ENCODE measurements around the gene CA12. TPM values are rescaled to one million over a fixed set of nuclear protein-coding genes. Genes with fewer than 3 reads are reported as not detected.

The CA12 gene
- total RNA-seq, 2 experiments from 2014 or later = not detected

DNA sequence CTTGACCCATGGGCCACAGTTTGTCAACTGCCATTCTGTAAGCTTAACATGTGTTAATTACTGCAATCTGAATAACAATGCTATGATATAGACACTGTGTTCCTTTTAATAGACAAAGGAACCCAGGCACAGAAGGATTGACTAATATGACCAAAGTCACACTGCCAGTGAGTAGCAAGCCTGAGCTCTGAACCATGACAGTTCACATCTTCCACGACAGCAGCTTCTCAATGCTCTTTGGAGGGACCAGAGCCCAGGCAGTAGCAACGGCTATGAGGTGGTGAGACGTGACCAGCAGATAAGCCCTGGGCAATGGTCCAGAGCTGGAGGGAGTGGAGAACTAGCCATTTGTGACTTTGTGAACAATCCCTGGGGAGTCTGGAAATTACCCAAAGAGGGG lies 19.4 kb downstream of the CA12 start:
- Histone ChIP-seq H3K4me3 (ENCODE audit: low read length) (no peak overlapping the region), H3K36me3 (ENCODE audit: insufficient read depth, low read length) (no peaks in the 10 kb centered on the region), H3K27ac (ENCODE audit: low read depth in 1 of 2, low read length in 2 of 2) (no peak overlapping the region), H3K4me1 (ENCODE audit: insufficient read depth, low read length) (no peaks in the 10 kb centered on the region), H3K27me3 (ENCODE audit: control insufficient read depth in 1 of 2, insufficient read depth in 2 of 2, low read length in 2 of 2) (no peaks in the 10 kb centered on the region), H3K9me3 (ENCODE audit: control insufficient read depth in 1 of 2, insufficient read depth in 1 of 2, low read length in 2 of 2) (no peaks in the 10 kb centered on the region)
- H3K4me3 Mint-ChIP-seq = no peak overlapping the region
- H3K27me3 Mint-ChIP-seq = peaks cover 9% of the 10 kb centered on the region
- intact Hi-C loops (cut with DNase I, micrococcal nuclease) = no loop called here
- H3K9me3 Mint-ChIP-seq = no peaks in the 10 kb centered on the region
- H3K27ac Mint-ChIP-seq = no peak overlapping the region
- POLR2A ChIA-PET = no interaction called here
- no peaks in the 10 kb centered on the region for H3K36me3 Mint-ChIP-seq (ENCODE audit: low read depth)
- H3K4me1 Mint-ChIP-seq (ENCODE audit: low read depth) = no peaks in the 10 kb centered on the region
- no peak for DNase-seq
- CTCF ChIA-PET = no interaction called here
- TF ChIP-seq, protein P1, sequence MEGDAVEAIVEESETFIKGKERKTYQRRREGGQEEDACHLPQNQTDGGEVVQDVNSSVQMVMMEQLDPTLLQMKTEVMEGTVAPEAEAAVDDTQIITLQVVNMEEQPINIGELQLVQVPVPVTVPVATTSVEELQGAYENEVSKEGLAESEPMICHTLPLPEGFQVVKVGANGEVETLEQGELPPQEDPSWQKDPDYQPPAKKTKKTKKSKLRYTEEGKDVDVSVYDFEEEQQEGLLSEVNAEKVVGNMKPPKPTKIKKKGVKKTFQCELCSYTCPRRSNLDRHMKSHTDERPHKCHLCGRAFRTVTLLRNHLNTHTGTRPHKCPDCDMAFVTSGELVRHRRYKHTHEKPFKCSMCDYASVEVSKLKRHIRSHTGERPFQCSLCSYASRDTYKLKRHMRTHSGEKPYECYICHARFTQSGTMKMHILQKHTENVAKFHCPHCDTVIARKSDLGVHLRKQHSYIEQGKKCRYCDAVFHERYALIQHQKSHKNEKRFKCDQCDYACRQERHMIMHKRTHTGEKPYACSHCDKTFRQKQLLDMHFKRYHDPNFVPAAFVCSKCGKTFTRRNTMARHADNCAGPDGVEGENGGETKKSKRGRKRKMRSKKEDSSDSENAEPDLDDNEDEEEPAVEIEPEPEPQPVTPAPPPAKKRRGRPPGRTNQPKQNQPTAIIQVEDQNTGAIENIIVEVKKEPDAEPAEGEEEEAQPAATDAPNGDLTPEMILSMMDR (IDR thresholded peaks at IDR 0.05) = no peak
- no peak for ATAC-seq (ENCODE audit: poor library complexity)

DNA sequence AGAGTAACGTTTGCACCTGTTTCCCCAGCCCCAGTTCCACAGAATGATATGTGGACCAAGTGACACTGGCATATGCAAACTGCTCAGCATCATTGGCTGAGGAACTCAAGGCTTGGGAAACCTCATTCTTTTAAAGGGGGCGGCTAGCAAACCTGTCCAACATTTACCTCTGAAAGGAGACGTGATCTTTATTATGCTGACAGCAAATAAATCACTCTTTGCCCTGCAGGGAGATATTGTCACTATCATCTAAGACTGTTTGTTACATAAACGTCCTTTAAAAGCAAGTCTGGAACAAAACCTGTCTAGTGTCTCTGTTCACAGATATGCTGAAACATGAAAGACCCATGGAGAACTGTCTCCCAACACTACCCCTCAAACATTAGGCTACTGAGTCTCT lies 21.5 kb downstream of the CA12 start:
- no peak overlapping the region for H3K4me3 ChIP-seq (ENCODE audit: low read length)
- no peak overlapping the region for H3K27ac ChIP-seq (ENCODE audit: low read depth in 1 of 2, low read length in 2 of 2)
- Mint-ChIP-seq H3K27ac (no peak overlapping the region), H3K4me3 (no peak overlapping the region), H3K36me3 (ENCODE audit: low read depth) (no peaks in the 10 kb centered on the region), H3K4me1 (ENCODE audit: low read depth) (no peaks in the 10 kb centered on the region), H3K27me3 (peaks cover 4% of the 10 kb centered on the region), H3K9me3 (no peaks in the 10 kb centered on the region)
- no peaks in the 10 kb centered on the region for H3K9me3 ChIP-seq (ENCODE audit: control insufficient read depth in 1 of 2, insufficient read depth in 1 of 2, low read length in 2 of 2)
- DNase-seq = no peak
- no peaks in the 10 kb centered on the region for H3K27me3 ChIP-seq (ENCODE audit: control insufficient read depth in 1 of 2, insufficient read depth in 2 of 2, low read length in 2 of 2)
- ChIA-PET POLR2A (no interaction called here), CTCF (no interaction called here)
- no peaks in the 10 kb centered on the region for H3K36me3 ChIP-seq (ENCODE audit: insufficient read depth, low read length)
- ATAC-seq (ENCODE audit: poor library complexity) = no peak
- TF ChIP-seq, protein P1 (IDR thresholded peaks at IDR 0.05) = no peak
- intact Hi-C loops (cut with DNase I, micrococcal nuclease) = no loop called here
- H3K4me1 ChIP-seq (ENCODE audit: insufficient read depth, low read length) = no peaks in the 10 kb centered on the region

DNA sequence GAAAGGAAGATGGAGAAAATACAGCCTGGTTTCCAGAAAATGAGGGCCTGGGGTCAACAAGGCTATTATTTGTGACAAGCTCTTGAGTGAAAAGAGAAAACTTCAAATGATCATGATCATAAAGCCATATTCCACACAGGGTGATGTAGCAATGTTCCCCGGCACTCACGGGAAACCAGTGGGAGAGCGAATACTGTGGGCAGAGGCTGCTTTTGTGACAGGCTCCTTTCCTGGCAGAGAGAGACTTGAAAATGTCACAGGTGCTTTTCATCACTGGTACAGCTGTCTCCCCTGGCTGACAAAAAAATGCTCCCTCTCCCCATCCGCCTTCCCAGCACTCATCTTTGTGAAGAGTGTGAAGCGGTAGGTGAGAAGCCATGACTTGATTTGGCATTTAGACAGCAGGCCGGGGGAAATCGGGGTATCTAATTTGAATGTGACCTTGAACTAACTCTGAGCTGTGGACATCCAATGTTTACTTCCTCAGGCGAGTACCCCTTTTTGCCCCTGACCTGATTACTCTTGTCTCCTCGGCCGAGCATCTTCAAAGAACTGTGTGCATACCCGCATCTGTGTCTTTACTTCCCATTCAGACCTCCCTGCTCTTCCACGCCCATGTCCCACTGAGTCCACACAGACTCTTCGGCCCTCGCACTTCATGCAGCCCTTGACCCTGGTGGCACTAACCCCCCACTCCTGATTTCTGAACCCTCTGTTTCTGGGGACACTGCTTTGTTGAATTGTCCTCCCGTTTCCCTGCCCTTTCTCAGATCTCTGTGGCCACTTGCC lies 23.2 kb downstream of the CA12 start:
- H3K4me1 Mint-ChIP-seq (ENCODE audit: low read depth) = no peaks in the 10 kb centered on the region
- H3K36me3 Mint-ChIP-seq (ENCODE audit: low read depth) = no peaks in the 10 kb centered on the region
- DNase-seq (no peak), ATAC-seq (ENCODE audit: poor library complexity) (no peak)
- no peaks in the 10 kb centered on the region for H3K9me3 ChIP-seq (ENCODE audit: control insufficient read depth in 1 of 2, insufficient read depth in 1 of 2, low read length in 2 of 2)
- H3K36me3 ChIP-seq (ENCODE audit: insufficient read depth, low read length) = no peaks in the 10 kb centered on the region
- H3K27me3 Mint-ChIP-seq = peaks cover 4% of the 10 kb centered on the region
- CTCF ChIA-PET = no interaction called here
- no peaks in the 10 kb centered on the region for H3K4me1 ChIP-seq (ENCODE audit: insufficient read depth, low read length)
- TF ChIP-seq, protein P1 (IDR thresholded peaks at IDR 0.05) = no peak
- H3K27me3 ChIP-seq (ENCODE audit: control insufficient read depth in 1 of 2, insufficient read depth in 2 of 2, low read length in 2 of 2) = no peaks in the 10 kb centered on the region
- H3K27ac Mint-ChIP-seq = no peak overlapping the region
- intact Hi-C loops (cut with DNase I, micrococcal nuclease) = no loop called here
- no peak overlapping the region for H3K27ac ChIP-seq (ENCODE audit: low read depth in 1 of 2, low read length in 2 of 2)
- H3K4me3 ChIP-seq (ENCODE audit: low read length) = no peak overlapping the region
- H3K9me3 Mint-ChIP-seq = no peaks in the 10 kb centered on the region
- no peak overlapping the region for H3K4me3 Mint-ChIP-seq
- POLR2A ChIA-PET = no interaction called here
